ENCODE measurements around the gene LNP1. TPM values are rescaled to one million over a fixed set of nuclear protein-coding genes. Genes with fewer than 3 reads are reported as not detected.

Gene LNP1
- total and polyA plus RNA-seq, 2 of the 13 experiments (the other 11 are each of a cell fraction or from before 2014, with no cell fraction given) = 3.6 to 7.0 TPM

DNA sequence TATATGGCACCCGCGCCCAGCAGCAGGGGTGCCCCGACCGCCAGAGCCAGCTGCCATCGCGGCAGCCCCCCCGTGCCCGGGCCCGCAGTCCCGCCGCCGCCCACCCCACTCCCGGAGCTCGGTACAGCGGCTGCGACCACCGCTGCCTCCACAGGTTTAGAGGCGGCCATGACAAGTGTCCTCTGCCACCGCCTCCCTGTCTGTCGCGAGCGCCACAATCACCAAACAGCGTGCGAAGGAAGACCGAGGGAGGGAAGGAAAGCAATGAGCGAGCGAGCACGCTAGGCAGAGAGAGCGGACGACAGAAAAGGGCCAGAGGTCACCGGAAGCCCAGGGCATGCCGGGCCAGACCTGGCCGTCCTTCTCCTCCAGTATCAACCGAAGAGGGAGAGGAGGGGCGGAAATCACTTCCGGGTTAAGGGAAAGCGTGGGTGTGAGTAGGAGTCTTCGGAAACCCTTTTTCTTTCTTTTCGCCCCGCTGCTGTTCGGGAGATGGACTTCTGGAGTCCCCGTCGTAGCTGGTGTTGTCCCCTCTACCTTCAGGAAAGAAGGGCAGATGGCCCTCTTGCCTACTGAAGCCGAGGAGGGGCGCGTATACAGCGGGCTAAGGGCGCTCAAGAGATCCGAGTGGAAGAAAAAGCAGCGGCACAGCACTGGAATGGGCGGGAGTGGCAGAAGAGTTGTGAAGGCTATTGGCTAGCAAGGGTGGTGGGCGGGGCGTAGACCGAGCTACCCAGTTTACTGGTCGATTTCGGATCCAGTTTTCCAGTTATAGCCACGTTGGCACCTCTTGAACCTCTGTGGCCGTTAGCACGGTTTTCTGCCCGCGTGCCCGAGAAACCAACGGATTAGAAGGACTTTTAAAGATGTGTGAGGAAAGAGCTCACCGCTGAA, at the start of gene LNP1, which contains the start of gene TOMM70 (continued):
- TF ChIP-seq, protein P1, sequence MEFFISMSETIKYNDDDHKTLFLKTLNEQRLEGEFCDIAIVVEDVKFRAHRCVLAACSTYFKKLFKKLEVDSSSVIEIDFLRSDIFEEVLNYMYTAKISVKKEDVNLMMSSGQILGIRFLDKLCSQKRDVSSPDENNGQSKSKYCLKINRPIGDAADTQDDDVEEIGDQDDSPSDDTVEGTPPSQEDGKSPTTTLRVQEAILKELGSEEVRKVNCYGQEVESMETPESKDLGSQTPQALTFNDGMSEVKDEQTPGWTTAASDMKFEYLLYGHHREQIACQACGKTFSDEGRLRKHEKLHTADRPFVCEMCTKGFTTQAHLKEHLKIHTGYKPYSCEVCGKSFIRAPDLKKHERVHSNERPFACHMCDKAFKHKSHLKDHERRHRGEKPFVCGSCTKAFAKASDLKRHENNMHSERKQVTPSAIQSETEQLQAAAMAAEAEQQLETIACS (CRISPR knock-in tag; IDR thresholded peaks at IDR 0.05) = peak; percentile 19
- TF ChIP-seq, protein P2, sequence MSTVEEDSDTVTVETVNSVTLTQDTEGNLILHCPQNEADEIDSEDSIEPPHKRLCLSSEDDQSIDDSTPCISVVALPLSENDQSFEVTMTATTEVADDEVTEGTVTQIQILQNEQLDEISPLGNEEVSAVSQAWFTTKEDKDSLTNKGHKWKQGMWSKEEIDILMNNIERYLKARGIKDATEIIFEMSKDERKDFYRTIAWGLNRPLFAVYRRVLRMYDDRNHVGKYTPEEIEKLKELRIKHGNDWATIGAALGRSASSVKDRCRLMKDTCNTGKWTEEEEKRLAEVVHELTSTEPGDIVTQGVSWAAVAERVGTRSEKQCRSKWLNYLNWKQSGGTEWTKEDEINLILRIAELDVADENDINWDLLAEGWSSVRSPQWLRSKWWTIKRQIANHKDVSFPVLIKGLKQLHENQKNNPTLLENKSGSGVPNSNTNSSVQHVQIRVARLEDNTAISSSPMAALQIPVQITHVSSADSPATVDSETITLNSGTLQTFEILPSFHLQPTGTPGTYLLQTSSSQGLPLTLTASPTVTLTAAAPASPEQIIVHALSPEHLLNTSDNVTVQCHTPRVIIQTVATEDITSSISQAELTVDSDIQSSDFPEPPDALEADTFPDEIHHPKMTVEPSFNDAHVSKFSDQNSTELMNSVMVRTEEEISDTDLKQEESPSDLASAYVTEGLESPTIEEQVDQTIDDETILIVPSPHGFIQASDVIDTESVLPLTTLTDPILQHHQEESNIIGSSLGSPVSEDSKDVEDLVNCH (CRISPR knock-in tag; IDR thresholded peaks at IDR 0.05) = no peak
- TF ChIP-seq ZFYVE20 (CRISPR knock-in tag; IDR thresholded peaks at IDR 0.05; ENCODE audit: borderline replicate concordance, low read depth) (no peak), ZSCAN31 (CRISPR knock-in tag; IDR thresholded peaks at IDR 0.05; ENCODE audit: low read depth) (no peak; the same call in 1 of the 2 replicates), ZSCAN9 (CRISPR knock-in tag; IDR thresholded peaks at IDR 0.05; ENCODE audit: borderline replicate concordance) (peak; percentile 15; the same call in 1 of the 2 replicates), CBFB (CRISPR knock-in tag; IDR thresholded peaks at IDR 0.05) (peak; percentile 17; the same call in 1 of the 2 replicates), RFXANK (CRISPR knock-in tag; IDR thresholded peaks at IDR 0.05) (no peak; the same call in none of the 2 replicates), TEAD3 (CRISPR knock-in tag; optimal IDR thresholded peaks at IDR 0.05; ENCODE audit: borderline replicate concordance) (peak; percentile 53), SRY (CRISPR knock-in tag; IDR thresholded peaks at IDR 0.05) (peak; percentile 69), ZMYM3 (CRISPR knock-in tag; IDR thresholded peaks at IDR 0.05) (no peak), ZKSCAN8 (CRISPR knock-in tag; IDR thresholded peaks at IDR 0.05; ENCODE audit: borderline replicate concordance) (peak; percentile 60; the same call in 1 of the 2 replicates), ERF (CRISPR knock-in tag; IDR thresholded peaks at IDR 0.05) (0 out of 2 replicates have a peak, but pooled peaks have one; percentile 27), TCF7 (IDR thresholded peaks at IDR 0.05; ENCODE audit: low read depth) (no peak), BHLHE40 (IDR thresholded peaks at IDR 0.05; ENCODE audit: low read length) (peak; percentile 46; the same call in 1 of the 2 replicates), ARNT2 (CRISPR knock-in tag; IDR thresholded peaks at IDR 0.05; ENCODE audit: low read depth) (peak; percentile 19; the same call in 1 of the 2 replicates), GABPB1 (CRISPR knock-in tag; IDR thresholded peaks at IDR 0.05) (peak; percentile 98), SP5 (CRISPR knock-in tag; IDR thresholded peaks at IDR 0.05; ENCODE audit: borderline replicate concordance, low read depth) (peak; percentile 22; the same call in 1 of the 2 replicates), PHF8 (CRISPR knock-in tag; IDR thresholded peaks at IDR 0.05) (peak; percentile 89), ZSCAN21 (CRISPR knock-in tag; IDR thresholded peaks at IDR 0.05; ENCODE audit: borderline replicate concordance) (peak; percentile 66; the same call in 1 of the 2 replicates), ZNF264 (CRISPR knock-in tag; IDR thresholded peaks at IDR 0.05) (peak; percentile 74; the same call in 1 of the 2 replicates), YEATS4 (CRISPR knock-in tag; IDR thresholded peaks at IDR 0.05; ENCODE audit: borderline replicate concordance) (peak; percentile 91), ELF3 (CRISPR knock-in tag; IDR thresholded peaks at IDR 0.05) (peak; percentile 25; the same call in 1 of the 2 replicates), TP53 (CRISPR knock-in tag; conservative IDR thresholded peaks at IDR 0.05) (peak; percentile 28; the same call in 1 of the 2 replicates)
- TF ChIP-seq, protein P3, sequence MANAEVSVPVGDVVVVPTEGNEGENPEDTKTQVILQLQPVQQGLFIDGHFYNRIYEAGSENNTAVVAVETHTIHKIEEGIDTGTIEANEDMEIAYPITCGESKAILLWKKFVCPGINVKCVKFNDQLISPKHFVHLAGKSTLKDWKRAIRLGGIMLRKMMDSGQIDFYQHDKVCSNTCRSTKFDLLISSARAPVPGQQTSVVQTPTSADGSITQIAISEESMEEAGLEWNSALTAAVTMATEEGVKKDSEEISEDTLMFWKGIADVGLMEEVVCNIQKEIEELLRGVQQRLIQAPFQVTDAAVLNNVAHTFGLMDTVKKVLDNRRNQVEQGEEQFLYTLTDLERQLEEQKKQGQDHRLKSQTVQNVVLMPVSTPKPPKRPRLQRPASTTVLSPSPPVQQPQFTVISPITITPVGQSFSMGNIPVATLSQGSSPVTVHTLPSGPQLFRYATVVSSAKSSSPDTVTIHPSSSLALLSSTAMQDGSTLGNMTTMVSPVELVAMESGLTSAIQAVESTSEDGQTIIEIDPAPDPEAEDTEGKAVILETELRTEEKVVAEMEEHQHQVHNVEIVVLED (CRISPR knock-in tag; IDR thresholded peaks at IDR 0.05; ENCODE audit: borderline replicate concordance) = peak; percentile 82
- TF ChIP-seq, protein P4, sequence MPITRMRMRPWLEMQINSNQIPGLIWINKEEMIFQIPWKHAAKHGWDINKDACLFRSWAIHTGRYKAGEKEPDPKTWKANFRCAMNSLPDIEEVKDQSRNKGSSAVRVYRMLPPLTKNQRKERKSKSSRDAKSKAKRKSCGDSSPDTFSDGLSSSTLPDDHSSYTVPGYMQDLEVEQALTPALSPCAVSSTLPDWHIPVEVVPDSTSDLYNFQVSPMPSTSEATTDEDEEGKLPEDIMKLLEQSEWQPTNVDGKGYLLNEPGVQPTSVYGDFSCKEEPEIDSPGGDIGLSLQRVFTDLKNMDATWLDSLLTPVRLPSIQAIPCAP (CRISPR knock-in tag; IDR thresholded peaks at IDR 0.05; ENCODE audit: low read depth) = no peak
